ENCODE data around the gene MYO1G. TPM values are rescaled to one million over a fixed set of nuclear protein-coding genes. Genes with fewer than 3 reads are reported as not detected.

The MYO1G gene
- total RNA-seq, 1 donor from 2014 or later: 154 TPM

GRCh38 chr7:44980393-44981034, 1.7 kb upstream of the MYO1G start:
- Mint-ChIP-seq H3K36me3 (ENCODE audit: low read depth) (peaks cover 66% of the 10 kb centered on the region), H3K4me1 (peaks cover 86% of the 10 kb centered on the region), H3K4me3 (peak overlapping the region; percentile 74), H3K9me3 (no peaks in the 10 kb centered on the region), H3K27ac (peak overlapping the region; percentile 92), H3K27me3 (no peaks in the 10 kb centered on the region)
- ATAC-seq (ENCODE audit: low read depth) (peak; percentile 63), DNase-seq (peak; percentile 56)
- TF ChIP-seq CTCF (IDR thresholded peaks at IDR 0.05): no peak
- ChIA-PET POLR2A (interaction anchor here (0.6 to 13.0 kb wide), 18 partner anchors 8 to 1054 kb away, joined by 3 to 325 read pairs (median 5); partner anchors contain the start of genes CCM2, DDX56, H2AZ2 and OGDH), CTCF (interaction anchor here (1.0 to 2.1 kb wide), 2 partner anchors 18 to 21 kb away, joined by 3 to 8 read pairs; no protein-coding TSS in a partner anchor)
- intact Hi-C loops (cut with micrococcal nuclease): loop anchor here (1.0 to 5.0 kb wide), 4 partner anchors 65 to 787 kb away; partner anchors contain the start of gene TMED4

- ATAC-seq (ENCODE audit: low read depth) (no peak), DNase-seq (no peak)
- intact Hi-C loops (cut with micrococcal nuclease): loop anchor here (1.0 to 5.0 kb wide), 10 partner anchors 16 to 788 kb away; partner anchors contain the start of genes PURB, TBRG4 and TMED4
- no peaks in the 10 kb centered on the region for H3K27me3 Mint-ChIP-seq
- no peaks in the 10 kb centered on the region for H3K9me3 Mint-ChIP-seq
- peak overlapping the region; percentile 92 for H3K27ac Mint-ChIP-seq
- H3K36me3 Mint-ChIP-seq (ENCODE audit: low read depth): peaks cover 66% of the 10 kb centered on the region
- ChIA-PET CTCF (interaction anchor here (1.0 to 2.1 kb wide), 2 partner anchors 18 to 22 kb away, joined by 3 to 8 read pairs; no protein-coding TSS in a partner anchor), POLR2A (interaction anchor here (0.6 to 13.0 kb wide), 27 partner anchors 7 to 1054 kb away, joined by 3 to 325 read pairs (median 5); partner anchors contain the start of genes CCM2, DDX56, H2AZ2 and OGDH)
- peaks cover 81% of the 10 kb centered on the region for H3K4me1 Mint-ChIP-seq
- peak overlapping the region; percentile 92 for H3K4me3 Mint-ChIP-seq
- no peak for TF ChIP-seq CTCF (IDR thresholded peaks at IDR 0.05)
These were observed 922 bp upstream of the MYO1G start for GRCh38 chr7:44979481-44980392.

GRCh38 chr7:44977959-44978335, 868 bp downstream of the MYO1G start:
- TF ChIP-seq CTCF (IDR thresholded peaks at IDR 0.05): no peak
- Mint-ChIP-seq H3K4me1 (peaks cover 69% of the 10 kb centered on the region), H3K9me3 (no peaks in the 10 kb centered on the region), H3K27ac (peak overlapping the region; percentile 92), H3K4me3 (peak overlapping the region; percentile 92), H3K27me3 (no peaks in the 10 kb centered on the region), H3K36me3 (ENCODE audit: low read depth) (peaks cover 60% of the 10 kb centered on the region)
- POLR2A ChIA-PET: interaction anchor here (0.6 to 13.0 kb wide), 12 partner anchors 9 to 1326 kb away, joined by 3 to 325 read pairs (median 4); partner anchors contain the start of genes CCM2, DDX56, H2AZ2 and PPIA
- ATAC-seq (ENCODE audit: low read depth): no peak
- CTCF ChIA-PET: no interaction called here
- DNase-seq: no peak
- intact Hi-C loops (cut with micrococcal nuclease): loop anchor here (1.0 kb wide), 1 partner anchor 8 kb away; no protein-coding TSS in a partner anchor

- CTCF ChIA-PET: no interaction called here
- ATAC-seq (ENCODE audit: low read depth) (peak; percentile 7), DNase-seq (no peak)
- peaks cover 65% of the 10 kb centered on the region for H3K4me1 Mint-ChIP-seq
- peak overlapping the region; percentile 92 for H3K4me3 Mint-ChIP-seq
- POLR2A ChIA-PET: interaction anchor here (0.8 to 13.0 kb wide), 9 partner anchors 9 to 404 kb away, joined by 3 to 325 read pairs (median 4); partner anchors contain the start of genes CCM2, DDX56, PURB and TBRG4
- H3K27me3 Mint-ChIP-seq: no peaks in the 10 kb centered on the region
- peak overlapping the region; percentile 92 for H3K27ac Mint-ChIP-seq
- peaks cover 60% of the 10 kb centered on the region for H3K36me3 Mint-ChIP-seq (ENCODE audit: low read depth)
- intact Hi-C loops (cut with micrococcal nuclease): loop anchor here (1.0 kb wide), 1 partner anchor 9 kb away; no protein-coding TSS in a partner anchor
- H3K9me3 Mint-ChIP-seq: no peaks in the 10 kb centered on the region
- TF ChIP-seq CTCF (IDR thresholded peaks at IDR 0.05): no peak
These were observed 1.4 kb downstream of the MYO1G start for GRCh38 chr7:44977304-44977958.

Measured in activated B cell treated with CpG ODN at 0.5 μM for 24 hours (primary cell).